Retinal pigment epithelial cell (primary cell): ENCODE data around the gene SSH2.
A peak's percentile ranks its signal among the peaks of the same experiment; 100 is the strongest.

ENCODE experiments used
- DNase-seq: peaks from one replicate; pipeline ENCODE4 v3.0.0-alpha.2; 2010; ENCODE audit warnings: low read depth
- H3K4me3 ChIP-seq: 2 replicates; pipeline ENCODE4 v1.5.1; 2011; ENCODE audit warnings: mild to moderate bottlenecking, low read length, control low read depth, moderate library complexity
- TF ChIP-seq, protein P1 (sequence below): conservative IDR thresholded peaks from 2 replicates; pipeline ENCODE4 v1.5.1; 2011; ENCODE audit warnings: low read depth, low read length, control low read depth, inconsistent platforms

Gene SSH2

GRCh38 chr17:29597361-29598172 is 332.5 kb downstream of the SSH2 start:
- DNase-seq = no peak
- TF ChIP-seq, protein P1, sequence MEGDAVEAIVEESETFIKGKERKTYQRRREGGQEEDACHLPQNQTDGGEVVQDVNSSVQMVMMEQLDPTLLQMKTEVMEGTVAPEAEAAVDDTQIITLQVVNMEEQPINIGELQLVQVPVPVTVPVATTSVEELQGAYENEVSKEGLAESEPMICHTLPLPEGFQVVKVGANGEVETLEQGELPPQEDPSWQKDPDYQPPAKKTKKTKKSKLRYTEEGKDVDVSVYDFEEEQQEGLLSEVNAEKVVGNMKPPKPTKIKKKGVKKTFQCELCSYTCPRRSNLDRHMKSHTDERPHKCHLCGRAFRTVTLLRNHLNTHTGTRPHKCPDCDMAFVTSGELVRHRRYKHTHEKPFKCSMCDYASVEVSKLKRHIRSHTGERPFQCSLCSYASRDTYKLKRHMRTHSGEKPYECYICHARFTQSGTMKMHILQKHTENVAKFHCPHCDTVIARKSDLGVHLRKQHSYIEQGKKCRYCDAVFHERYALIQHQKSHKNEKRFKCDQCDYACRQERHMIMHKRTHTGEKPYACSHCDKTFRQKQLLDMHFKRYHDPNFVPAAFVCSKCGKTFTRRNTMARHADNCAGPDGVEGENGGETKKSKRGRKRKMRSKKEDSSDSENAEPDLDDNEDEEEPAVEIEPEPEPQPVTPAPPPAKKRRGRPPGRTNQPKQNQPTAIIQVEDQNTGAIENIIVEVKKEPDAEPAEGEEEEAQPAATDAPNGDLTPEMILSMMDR = no peak
- H3K4me3 ChIP-seq = no peak overlapping the region

- TF ChIP-seq, protein P1 = no peak
- H3K4me3 ChIP-seq = no peak overlapping the region
- DNase-seq = no peak
Observed at GRCh38 chr17:29596811-29597210, 333.2 kb downstream of the SSH2 start.

GRCh38 chr17:29595943-29596774 is 333.9 kb downstream of the SSH2 start:
- TF ChIP-seq, protein P1 = no peak
- H3K4me3 ChIP-seq = no peak overlapping the region
- DNase-seq = no peak

DNA sequence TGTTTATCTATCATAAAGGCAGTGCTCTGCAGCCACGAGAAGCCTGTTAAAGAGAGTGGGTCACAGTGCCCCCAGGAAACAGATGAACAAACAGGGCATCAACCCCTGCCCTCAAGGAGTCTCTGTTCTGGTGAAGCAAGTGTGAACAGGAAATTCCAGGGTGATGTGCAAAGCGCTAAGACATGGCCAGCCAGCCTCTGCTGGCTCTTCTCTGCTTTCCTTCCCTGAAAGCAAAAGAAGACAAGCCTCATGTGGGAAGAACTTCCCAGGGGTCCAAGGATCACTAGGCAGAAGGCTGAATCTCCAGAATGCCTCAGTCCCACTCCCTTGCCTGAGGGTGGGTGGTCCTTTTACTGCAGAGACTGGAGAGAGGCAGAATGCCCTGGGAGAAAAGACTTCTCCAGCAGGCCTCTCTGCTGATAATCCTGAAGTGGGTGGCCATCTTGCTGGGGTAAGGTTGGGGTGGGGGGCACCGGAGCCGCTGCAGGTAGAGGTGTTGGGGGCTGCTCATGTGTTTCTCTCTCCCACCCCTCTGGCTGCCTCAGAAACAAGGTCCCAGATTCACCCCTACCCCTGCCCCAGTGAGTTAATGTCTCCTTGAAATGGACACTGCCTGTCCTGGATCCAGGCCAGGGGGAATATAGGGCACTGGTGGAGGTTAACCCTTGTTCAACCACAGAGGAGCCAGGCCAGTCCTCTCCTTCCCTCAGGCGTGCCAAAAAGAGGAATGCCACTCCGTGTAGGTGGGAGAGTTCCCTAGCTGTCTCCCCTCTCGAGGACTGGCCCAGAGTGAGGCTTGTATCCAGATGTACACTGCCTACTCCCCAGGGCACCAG is 334.7 kb downstream of the SSH2 start:
- TF ChIP-seq, protein P1 = no peak
- H3K4me3 ChIP-seq = no peak overlapping the region
- no peak for DNase-seq

GRCh38 chr17:29594519-29595090 is 335.4 kb downstream of the SSH2 start:
- DNase-seq = no peak
- H3K4me3 ChIP-seq = peak overlapping the region; percentile 68
- TF ChIP-seq, protein P1 = no peak

- TF ChIP-seq, protein P1 = peak; percentile 59
- peak overlapping the region; percentile 68 for H3K4me3 ChIP-seq
- no peak for DNase-seq
Observed at GRCh38 chr17:29593591-29594518, 336.2 kb downstream of the SSH2 start.
